Measurements from ENCODE around the gene RASL11A. TPM values are rescaled to one million over a fixed set of nuclear protein-coding genes. Genes with fewer than 3 reads are reported as not detected.

The RASL11A gene
- total and polyA plus RNA-seq, 2 of the 13 experiments (the other 11 are each of a cell fraction or from before 2014, with no cell fraction given) = 3.0 to 4.1 TPM

DNA sequence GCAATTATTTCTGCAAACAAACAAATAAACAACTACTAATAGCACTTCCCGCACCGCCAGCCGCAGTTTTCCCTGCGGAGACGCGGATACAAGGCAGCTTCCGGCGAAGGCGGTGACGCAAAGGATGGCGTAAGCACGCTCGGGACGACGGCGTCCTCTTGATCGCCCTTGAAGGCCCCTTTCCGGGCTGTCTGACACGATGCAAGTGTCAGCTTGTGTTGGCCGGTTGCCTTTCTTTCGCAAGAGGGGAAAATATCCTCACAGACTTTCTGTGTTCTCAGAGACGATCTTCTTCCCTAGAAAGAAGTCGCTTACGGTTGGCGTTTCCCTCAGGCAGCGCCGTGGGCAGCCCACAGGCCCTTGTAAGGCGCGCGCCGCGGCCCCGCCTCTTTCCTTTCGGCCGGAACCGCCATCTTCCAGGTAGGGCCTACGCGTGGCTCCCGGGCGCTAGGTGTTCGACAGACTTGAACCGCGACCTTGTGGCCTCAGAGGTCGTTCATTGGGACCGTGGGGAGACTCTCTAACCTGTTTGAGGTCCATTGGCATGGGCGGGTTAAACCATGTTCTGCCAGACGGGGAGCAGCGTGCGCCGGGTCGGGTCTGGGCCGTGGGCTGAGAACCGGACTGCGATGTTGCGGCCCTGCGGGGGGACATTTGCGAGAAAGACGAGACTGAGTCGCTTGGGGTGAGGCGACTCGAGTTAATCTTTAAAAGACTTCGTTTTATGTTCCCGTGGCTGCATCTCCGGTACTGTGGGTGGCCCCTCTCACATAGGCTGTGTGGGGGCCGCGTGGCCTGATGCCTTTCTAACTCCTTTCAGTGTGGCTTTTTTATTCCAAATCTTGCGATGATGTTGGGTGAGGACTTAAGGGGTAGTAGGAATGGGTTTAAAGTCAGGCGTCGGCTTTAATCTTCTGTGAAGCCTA is 19.2 kb upstream of the RASL11A start, which contains the start of gene RPL21 (continued):
- peak; percentile 99 for TF ChIP-seq ZBTB21 (CRISPR knock-in tag; IDR thresholded peaks at IDR 0.05)
- peak; percentile 69; the same call in 1 of the 2 replicates for TF ChIP-seq CCDC6 (CRISPR knock-in tag; IDR thresholded peaks at IDR 0.05)
- TF ChIP-seq ZNF883 (CRISPR knock-in tag; IDR thresholded peaks at IDR 0.05; ENCODE audit: not compliant biosample characterization) = peak; percentile 97
- TF ChIP-seq ZNF546 (CRISPR knock-in tag; conservative IDR thresholded peaks at IDR 0.05) = no peak
- TF ChIP-seq, protein P1, sequence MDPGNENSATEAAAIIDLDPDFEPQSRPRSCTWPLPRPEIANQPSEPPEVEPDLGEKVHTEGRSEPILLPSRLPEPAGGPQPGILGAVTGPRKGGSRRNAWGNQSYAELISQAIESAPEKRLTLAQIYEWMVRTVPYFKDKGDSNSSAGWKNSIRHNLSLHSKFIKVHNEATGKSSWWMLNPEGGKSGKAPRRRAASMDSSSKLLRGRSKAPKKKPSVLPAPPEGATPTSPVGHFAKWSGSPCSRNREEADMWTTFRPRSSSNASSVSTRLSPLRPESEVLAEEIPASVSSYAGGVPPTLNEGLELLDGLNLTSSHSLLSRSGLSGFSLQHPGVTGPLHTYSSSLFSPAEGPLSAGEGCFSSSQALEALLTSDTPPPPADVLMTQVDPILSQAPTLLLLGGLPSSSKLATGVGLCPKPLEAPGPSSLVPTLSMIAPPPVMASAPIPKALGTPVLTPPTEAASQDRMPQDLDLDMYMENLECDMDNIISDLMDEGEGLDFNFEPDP (CRISPR knock-in tag; conservative IDR thresholded peaks at IDR 0.05) = 0 out of 2 replicates have a peak, but pooled peaks have one; percentile 57
- TF ChIP-seq ZFP37 (CRISPR knock-in tag; IDR thresholded peaks at IDR 0.05; ENCODE audit: borderline replicate concordance) = no peak
- TF ChIP-seq, protein P2, sequence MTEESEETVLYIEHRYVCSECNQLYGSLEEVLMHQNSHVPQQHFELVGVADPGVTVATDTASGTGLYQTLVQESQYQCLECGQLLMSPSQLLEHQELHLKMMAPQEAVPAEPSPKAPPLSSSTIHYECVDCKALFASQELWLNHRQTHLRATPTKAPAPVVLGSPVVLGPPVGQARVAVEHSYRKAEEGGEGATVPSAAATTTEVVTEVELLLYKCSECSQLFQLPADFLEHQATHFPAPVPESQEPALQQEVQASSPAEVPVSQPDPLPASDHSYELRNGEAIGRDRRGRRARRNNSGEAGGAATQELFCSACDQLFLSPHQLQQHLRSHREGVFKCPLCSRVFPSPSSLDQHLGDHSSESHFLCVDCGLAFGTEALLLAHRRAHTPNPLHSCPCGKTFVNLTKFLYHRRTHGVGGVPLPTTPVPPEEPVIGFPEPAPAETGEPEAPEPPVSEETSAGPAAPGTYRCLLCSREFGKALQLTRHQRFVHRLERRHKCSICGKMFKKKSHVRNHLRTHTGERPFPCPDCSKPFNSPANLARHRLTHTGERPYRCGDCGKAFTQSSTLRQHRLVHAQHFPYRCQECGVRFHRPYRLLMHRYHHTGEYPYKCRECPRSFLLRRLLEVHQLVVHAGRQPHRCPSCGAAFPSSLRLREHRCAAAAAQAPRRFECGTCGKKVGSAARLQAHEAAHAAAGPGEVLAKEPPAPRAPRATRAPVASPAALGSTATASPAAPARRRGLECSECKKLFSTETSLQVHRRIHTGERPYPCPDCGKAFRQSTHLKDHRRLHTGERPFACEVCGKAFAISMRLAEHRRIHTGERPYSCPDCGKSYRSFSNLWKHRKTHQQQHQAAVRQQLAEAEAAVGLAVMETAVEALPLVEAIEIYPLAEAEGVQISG (CRISPR knock-in tag; IDR thresholded peaks at IDR 0.05) = peak; percentile 56; the same call in 1 of the 2 replicates
- TF ChIP-seq HOXA7 (CRISPR knock-in tag; IDR thresholded peaks at IDR 0.05) = no peak
- no peak for TF ChIP-seq ZNF652 (CRISPR knock-in tag; IDR thresholded peaks at IDR 0.05; ENCODE audit: borderline replicate concordance, low read depth)
- peak; percentile 83 for TF ChIP-seq IKZF4 (CRISPR knock-in tag; IDR thresholded peaks at IDR 0.05; ENCODE audit: borderline replicate concordance, low read depth, not compliant biosample characterization)
- no peak for TF ChIP-seq ZNF549 (CRISPR knock-in tag; IDR thresholded peaks at IDR 0.05)
- peak; percentile 34; the same call in 1 of the 2 replicates for TF ChIP-seq KLF15 (CRISPR knock-in tag; IDR thresholded peaks at IDR 0.05; ENCODE audit: borderline replicate concordance)
- TF ChIP-seq MEIS1 (CRISPR knock-in tag; IDR thresholded peaks at IDR 0.05; ENCODE audit: borderline replicate concordance) = peak; percentile 85; the same call in 1 of the 2 replicates
- no peak for TF ChIP-seq MAFK (conservative IDR thresholded peaks at IDR 0.05 in 1 of 2, IDR thresholded peaks at IDR 0.05 in 1 of 2; ENCODE audit: low read length in 2 of 2)
- TF ChIP-seq, protein P3, sequence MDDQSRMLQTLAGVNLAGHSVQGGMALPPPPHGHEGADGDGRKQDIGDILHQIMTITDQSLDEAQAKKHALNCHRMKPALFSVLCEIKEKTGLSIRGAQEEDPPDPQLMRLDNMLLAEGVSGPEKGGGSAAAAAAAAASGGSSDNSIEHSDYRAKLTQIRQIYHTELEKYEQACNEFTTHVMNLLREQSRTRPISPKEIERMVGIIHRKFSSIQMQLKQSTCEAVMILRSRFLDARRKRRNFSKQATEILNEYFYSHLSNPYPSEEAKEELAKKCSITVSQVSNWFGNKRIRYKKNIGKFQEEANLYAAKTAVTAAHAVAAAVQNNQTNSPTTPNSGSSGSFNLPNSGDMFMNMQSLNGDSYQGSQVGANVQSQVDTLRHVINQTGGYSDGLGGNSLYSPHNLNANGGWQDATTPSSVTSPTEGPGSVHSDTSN (CRISPR knock-in tag; IDR thresholded peaks at IDR 0.05; ENCODE audit: borderline replicate concordance) = no peak
- peak; percentile 29; the same call in 1 of the 2 replicates for TF ChIP-seq POLR2AphosphoS2 (IDR thresholded peaks at IDR 0.05; ENCODE audit: low read depth, low read length)
- TF ChIP-seq, protein P4, sequence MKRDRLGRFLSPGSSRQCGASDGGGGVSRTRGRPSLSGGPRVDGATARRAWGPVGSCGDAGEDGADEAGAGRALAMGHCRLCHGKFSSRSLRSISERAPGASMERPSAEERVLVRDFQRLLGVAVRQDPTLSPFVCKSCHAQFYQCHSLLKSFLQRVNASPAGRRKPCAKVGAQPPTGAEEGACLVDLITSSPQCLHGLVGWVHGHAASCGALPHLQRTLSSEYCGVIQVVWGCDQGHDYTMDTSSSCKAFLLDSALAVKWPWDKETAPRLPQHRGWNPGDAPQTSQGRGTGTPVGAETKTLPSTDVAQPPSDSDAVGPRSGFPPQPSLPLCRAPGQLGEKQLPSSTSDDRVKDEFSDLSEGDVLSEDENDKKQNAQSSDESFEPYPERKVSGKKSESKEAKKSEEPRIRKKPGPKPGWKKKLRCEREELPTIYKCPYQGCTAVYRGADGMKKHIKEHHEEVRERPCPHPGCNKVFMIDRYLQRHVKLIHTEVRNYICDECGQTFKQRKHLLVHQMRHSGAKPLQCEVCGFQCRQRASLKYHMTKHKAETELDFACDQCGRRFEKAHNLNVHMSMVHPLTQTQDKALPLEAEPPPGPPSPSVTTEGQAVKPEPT (CRISPR knock-in tag; IDR thresholded peaks at IDR 0.05; ENCODE audit: low read depth) = no peak
- TF ChIP-seq GTF3A (CRISPR knock-in tag; conservative IDR thresholded peaks at IDR 0.05) = no peak
- TF ChIP-seq SMYD3 (CRISPR knock-in tag; IDR thresholded peaks at IDR 0.05) = no peak
- TF ChIP-seq ZNF550 (CRISPR knock-in tag; IDR thresholded peaks at IDR 0.05; ENCODE audit: borderline replicate concordance) = 0 out of 2 replicates have a peak, but pooled peaks have one; percentile 67
- TF ChIP-seq KMT2B (CRISPR knock-in tag; IDR thresholded peaks at IDR 0.05) = peak; percentile 92; the same call in 1 of the 2 replicates
